Activated CD4-positive, alpha-beta T cell treated with anti-CD3 and anti-CD28 coated beads, Interleukin-2, amount 10 ng/mL, durations not matched to agents 7 days and 5 days (primary cell): ENCODE data around the gene ZMYND19. TPM values are rescaled to one million over a fixed set of nuclear protein-coding genes. Genes with fewer than 3 reads are reported as not detected.

ENCODE experiments used
- CTCF ChIA-PET: fragments of 350-600 bp; sonication (Branson Sonifier 250); formaldehyde crosslinking; loops from one replicate; lab custom pipeline; 2021; ENCODE audit warnings: antibody characterized with exemption; lab: Charles Lee
- POLR2A ChIA-PET: fragments of 350-600 bp; sonication (Branson Sonifier 250); formaldehyde crosslinking; loops from one replicate; lab custom pipeline; 2021; ENCODE audit warnings: antibody characterized with exemption; lab: Charles Lee
- DNase-seq: peaks from one replicate; pipeline ENCODE4 v3.0.0-alpha.2; 2020
- H3K27ac Mint-ChIP-seq: one replicate; pipeline ENCODE4 v1.8.0; 2021; ENCODE audit warnings: mild to moderate bottlenecking, moderate library complexity, mixed read lengths
- H3K27me3 Mint-ChIP-seq: one replicate; pipeline ENCODE4 v1.8.0; 2021; ENCODE audit warnings: mixed read lengths
- H3K36me3 Mint-ChIP-seq: one replicate; pipeline ENCODE4 v1.8.0; 2021; ENCODE audit warnings: low read depth, mixed read lengths
- H3K4me1 Mint-ChIP-seq: one replicate; pipeline ENCODE4 v1.8.0; 2021; ENCODE audit warnings: mixed read lengths
- H3K4me3 Mint-ChIP-seq: one replicate; pipeline ENCODE4 v1.8.0; 2021; ENCODE audit warnings: mild to moderate bottlenecking, moderate library complexity, mixed read lengths
- H3K9me3 Mint-ChIP-seq: one replicate; pipeline ENCODE4 v1.8.0; 2021; ENCODE audit warnings: mixed read lengths
- total RNA-seq, 2 experiments: library from RNA; stranded (reverse); gene quantifications; one replicate each; pipeline ENCODE4 v1.2.3, GENCODE V29; 2021

Gene ZMYND19
- total RNA-seq, 2 experiments from 2014 or later: 24.7 to 26.5 TPM

DNA sequence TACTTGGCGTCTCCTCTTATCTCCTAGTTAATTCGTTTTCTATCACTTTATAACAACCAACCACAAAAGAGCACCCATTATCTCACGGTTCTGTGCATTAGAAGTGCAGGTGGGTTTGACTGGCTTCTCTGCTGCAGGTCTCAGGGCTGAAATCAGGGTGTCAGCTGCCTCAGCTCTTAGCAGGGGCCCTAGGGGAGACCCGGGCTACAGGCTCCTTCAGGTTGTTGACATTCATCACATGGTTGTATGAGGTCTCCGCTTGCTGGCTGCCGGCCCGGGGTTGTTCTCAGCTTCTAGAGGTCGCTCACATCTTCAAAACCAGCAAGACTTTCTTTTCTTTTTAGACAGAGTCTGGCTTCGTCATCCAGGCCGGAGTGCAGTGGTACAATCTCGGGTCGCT is 2.9 kb upstream of the ZMYND19 start:
- Mint-ChIP-seq H3K27me3 (no peaks in the 10 kb centered on the region), H3K4me3 (no peak overlapping the region), H3K9me3 (no peaks in the 10 kb centered on the region), H3K36me3 (peaks cover 5% of the 10 kb centered on the region), H3K27ac (no peak overlapping the region), H3K4me1 (peaks cover 21% of the 10 kb centered on the region)
- no peak for DNase-seq
- CTCF ChIA-PET: no interaction called here
- POLR2A ChIA-PET: no interaction called here

DNA sequence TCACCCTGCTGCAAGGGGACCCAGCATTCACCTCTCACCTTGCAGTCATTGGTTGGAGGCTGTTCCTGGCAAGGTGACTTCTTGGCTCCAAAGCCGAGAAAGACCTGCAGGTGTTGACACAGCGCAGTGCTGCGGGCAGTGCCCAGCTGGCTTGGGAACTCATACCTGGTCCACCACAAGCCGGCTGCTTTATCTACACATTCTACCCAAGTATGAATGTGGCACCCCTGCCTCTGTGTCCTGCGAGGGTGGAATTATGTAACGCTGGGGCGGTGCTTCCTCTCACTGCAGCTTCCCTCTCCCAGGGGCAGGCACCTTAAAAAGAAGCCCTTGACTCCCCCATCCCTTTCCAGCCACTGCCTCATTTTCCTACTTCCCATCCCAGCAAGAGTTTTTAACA is 2.5 kb upstream of the ZMYND19 start:
- Mint-ChIP-seq H3K4me3 (no peak overlapping the region), H3K36me3 (peaks cover 8% of the 10 kb centered on the region), H3K4me1 (peaks cover 24% of the 10 kb centered on the region), H3K9me3 (no peaks in the 10 kb centered on the region), H3K27ac (no peak overlapping the region), H3K27me3 (no peaks in the 10 kb centered on the region)
- ChIA-PET CTCF (no interaction called here), POLR2A (no interaction called here)
- DNase-seq: no peak

DNA sequence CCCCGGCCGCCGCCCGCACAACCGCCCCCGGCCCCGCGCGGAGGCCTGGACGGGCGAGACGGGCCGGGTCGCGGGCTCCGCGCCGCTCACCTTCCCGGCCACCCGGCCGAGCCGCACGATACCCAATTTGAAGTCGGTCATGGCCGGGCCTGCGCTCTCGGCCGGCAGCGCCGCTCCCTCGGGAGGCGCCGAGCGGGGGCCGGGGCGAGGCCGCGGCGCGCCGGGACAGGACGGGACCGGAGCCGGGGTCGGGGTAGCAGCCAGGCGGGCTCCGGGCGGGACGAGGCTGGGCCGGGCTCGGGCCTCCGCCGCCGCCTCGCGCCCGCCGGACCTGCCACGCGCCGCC is 216 bp downstream of the ZMYND19 start:
- H3K4me3 Mint-ChIP-seq: no peak overlapping the region

DNA sequence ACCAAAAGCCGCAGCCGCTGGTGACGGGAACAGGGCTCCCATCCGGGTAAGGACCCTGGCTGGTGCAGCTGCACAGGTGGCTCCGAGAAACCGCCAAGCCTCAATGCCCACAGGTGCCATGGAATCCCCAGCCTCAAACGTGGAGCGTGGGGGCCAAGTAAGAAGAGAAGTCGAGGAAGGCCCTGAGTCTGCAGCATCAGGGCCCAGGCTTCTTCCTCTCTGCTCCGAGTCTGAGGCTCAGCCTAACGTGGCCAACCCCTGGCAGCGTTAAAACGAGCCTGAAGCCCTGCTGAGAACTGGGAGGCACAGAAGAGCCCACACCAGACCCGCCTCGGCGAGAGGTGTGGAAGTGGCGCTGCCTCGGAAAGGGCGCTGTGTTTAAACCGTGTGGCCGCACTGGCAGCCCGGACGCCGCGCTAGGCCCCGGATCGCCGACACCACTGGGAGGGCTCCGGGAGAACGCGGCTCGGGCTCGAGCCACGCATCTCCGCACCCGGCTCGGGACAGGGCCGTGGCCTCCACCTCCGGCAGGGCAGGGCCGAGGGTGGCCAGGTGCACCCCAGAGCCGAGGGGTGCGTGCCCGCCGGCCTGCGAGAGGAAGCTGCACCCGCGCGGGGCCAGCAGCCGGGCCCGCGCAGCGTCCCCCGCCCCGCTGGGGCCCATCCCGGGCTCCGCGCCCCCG is 730 bp downstream of the ZMYND19 start:
- peaks cover 10% of the 10 kb centered on the region for H3K36me3 Mint-ChIP-seq

More for the DNA sequence above, 216 bp downstream of the ZMYND19 start:
- Mint-ChIP-seq H3K36me3 (peaks cover 10% of the 10 kb centered on the region), H3K27ac (no peak overlapping the region), H3K4me1 (peaks cover 25% of the 10 kb centered on the region), H3K9me3 (no peaks in the 10 kb centered on the region), H3K27me3 (no peaks in the 10 kb centered on the region)
- DNase-seq: no peak
- POLR2A ChIA-PET: no interaction called here
- CTCF ChIA-PET: interaction anchor here (1.0 to 4.5 kb wide), 2 partner anchors 12 to 324 kb away, joined by 3 to 37 read pairs; partner anchors contain the start of gene DPH7

DNA sequence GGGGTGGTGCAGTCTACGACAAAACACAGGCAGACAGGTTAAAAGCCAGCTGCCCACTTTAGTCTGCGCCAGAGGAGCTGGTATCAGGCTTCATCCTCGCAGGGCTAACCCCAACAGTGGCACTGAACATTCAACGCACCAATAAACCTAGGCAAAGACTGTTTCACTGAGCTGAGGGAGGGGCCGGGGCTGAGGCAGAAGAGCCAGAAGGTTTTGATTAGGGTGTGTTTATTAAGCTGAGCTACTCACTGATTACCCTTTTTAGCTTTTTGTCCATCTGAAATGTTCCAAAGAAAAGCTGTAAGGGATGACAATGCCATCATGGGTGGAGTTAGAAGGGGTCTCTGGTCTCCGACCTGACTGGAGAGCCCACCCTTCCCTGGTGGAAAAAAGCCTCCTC is 1.4 kb downstream of the ZMYND19 start:
- H3K9me3 Mint-ChIP-seq: no peaks in the 10 kb centered on the region
- no peaks in the 10 kb centered on the region for H3K27me3 Mint-ChIP-seq
- CTCF ChIA-PET: interaction anchor here (0.5 to 4.5 kb wide), 4 partner anchors 8 to 94 kb away, joined by 3 to 37 read pairs (median 4); partner anchors contain the start of gene DPH7
- DNase-seq: no peak
- POLR2A ChIA-PET: interaction anchor here (0.5 kb wide), 1 partner anchor 348 kb away, joined by 3 read pairs; the partner anchor contains the start of gene TUBB4B
- H3K27ac Mint-ChIP-seq: no peak overlapping the region
- H3K4me3 Mint-ChIP-seq: peak overlapping the region; percentile 83
- peaks cover 10% of the 10 kb centered on the region for H3K36me3 Mint-ChIP-seq
- H3K4me1 Mint-ChIP-seq: peaks cover 25% of the 10 kb centered on the region

More for the DNA sequence above, 730 bp downstream of the ZMYND19 start:
- ChIA-PET POLR2A (no interaction called here), CTCF (interaction anchor here (4.5 kb wide), 1 partner anchor 11 kb away, joined by 37 read pairs; the partner anchor contains the start of gene DPH7)
- DNase-seq: peak; percentile 34
- H3K27ac Mint-ChIP-seq: peak overlapping the region; percentile 84
- peak overlapping the region; percentile 83 for H3K4me3 Mint-ChIP-seq
- no peaks in the 10 kb centered on the region for H3K27me3 Mint-ChIP-seq
- H3K9me3 Mint-ChIP-seq: no peaks in the 10 kb centered on the region
- H3K4me1 Mint-ChIP-seq: peaks cover 25% of the 10 kb centered on the region

DNA sequence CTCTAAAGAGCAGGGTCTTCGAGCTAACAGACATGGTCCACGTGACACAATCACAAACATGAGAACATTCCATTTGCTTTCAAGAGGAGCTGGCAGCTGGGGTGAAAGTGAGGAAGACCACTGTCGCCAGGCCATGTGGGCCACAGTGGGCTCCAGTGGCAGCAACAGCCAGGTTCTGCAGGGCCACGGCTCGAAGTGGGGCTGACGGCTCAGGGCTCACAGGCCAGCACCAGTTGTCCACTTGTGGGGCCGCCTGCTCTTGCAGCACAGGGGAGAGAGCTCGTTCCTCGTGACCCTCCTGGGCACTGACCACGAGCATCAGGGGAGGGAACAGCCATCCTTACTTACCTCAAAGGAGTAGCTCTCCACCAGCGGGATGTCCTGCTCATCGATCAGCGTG is 2.0 kb downstream of the ZMYND19 start:
- Mint-ChIP-seq H3K27ac (no peak overlapping the region), H3K27me3 (no peaks in the 10 kb centered on the region), H3K4me1 (peaks cover 25% of the 10 kb centered on the region), H3K4me3 (peak overlapping the region; percentile 83), H3K36me3 (peaks cover 10% of the 10 kb centered on the region), H3K9me3 (no peaks in the 10 kb centered on the region)
- no peak for DNase-seq
- CTCF ChIA-PET: interaction anchor here (0.5 to 4.5 kb wide), 10 partner anchors 8 to 175 kb away, joined by 3 to 37 read pairs (median 3); partner anchors contain the start of genes ARRDC1 and DPH7
- POLR2A ChIA-PET: interaction anchor here (1.1 kb wide), 1 partner anchor 17 kb away, joined by 3 read pairs; the partner anchor contains the start of gene ARRDC1

DNA sequence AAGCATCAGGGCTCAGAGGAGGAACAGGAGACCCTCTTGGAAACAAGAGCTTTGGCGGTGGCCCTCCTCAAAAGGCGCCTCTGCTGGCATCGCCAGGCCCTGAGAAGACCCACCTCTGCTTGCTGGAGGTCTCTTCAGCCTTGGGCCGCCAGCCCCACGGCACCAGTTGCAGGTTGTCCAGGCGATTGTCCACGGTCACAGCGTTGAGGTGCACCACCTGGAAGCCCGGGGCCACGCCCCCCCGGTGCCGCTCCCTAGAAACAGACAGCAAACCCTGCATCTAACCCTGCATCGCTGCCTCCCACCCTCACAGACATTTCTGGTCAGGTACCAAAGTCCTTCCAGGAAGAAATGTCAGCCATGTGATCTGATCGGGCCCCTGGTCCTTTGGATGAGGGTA is 3.5 kb downstream of the ZMYND19 start:
- Mint-ChIP-seq H3K27me3 (no peaks in the 10 kb centered on the region), H3K9me3 (no peaks in the 10 kb centered on the region), H3K36me3 (peaks cover 10% of the 10 kb centered on the region), H3K4me1 (peaks cover 19% of the 10 kb centered on the region), H3K4me3 (no peak overlapping the region), H3K27ac (no peak overlapping the region)
- ChIA-PET POLR2A (interaction anchor here (1.1 kb wide), 1 partner anchor 18 kb away, joined by 3 read pairs; the partner anchor contains the start of gene ARRDC1), CTCF (interaction anchor here (1.1 to 4.5 kb wide), 3 partner anchors 8 to 32 kb away, joined by 4 to 37 read pairs (median 5); partner anchors contain the start of gene DPH7)
- DNase-seq: no peak

DNA sequence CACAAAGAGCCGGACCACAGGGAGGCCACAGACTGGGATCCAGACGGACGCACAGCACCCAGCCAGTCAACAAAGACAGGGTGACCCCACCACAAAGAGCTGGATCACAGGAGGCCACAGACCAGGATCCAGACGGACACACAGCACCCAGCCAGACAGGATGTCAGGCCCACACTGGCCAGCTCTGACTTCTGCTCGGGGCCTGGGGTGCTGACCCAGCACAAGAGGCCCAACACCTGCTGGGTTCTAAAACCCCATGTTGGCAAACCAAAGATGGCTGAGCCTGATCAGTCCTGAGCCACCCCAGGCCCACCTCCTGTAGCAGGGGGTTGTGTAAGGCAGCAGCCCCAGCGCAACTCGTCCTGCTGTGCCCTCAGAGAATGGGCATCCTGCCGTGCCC is 6.4 kb downstream of the ZMYND19 start:
- DNase-seq: no peak

DNA sequence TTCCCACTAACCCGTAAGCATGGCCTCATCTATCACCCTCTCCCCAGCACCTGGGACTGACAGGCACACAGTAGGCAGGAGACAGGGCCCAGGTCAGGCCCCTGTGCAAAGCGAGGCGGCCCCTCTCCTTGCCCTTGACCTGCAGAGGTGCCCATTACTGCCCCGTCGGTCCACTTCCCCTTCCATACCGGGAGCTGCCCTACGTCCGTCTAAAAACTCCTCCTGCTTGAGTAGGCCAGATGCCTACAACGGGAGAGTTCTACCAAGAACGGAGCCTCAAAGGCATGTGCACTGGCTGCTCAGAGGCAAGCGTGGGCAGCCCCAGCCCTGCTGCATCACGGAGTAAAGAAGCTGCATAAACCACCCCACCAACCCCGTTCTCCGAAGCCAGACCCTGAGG is 7.0 kb downstream of the ZMYND19 start:
- no peaks in the 10 kb centered on the region for H3K9me3 Mint-ChIP-seq
- DNase-seq: no peak
- H3K4me1 Mint-ChIP-seq: peaks cover 11% of the 10 kb centered on the region
- ChIA-PET CTCF (no interaction called here), POLR2A (no interaction called here)
- H3K27ac Mint-ChIP-seq: peak overlapping the region; percentile 0
- no peak overlapping the region for H3K4me3 Mint-ChIP-seq
- H3K36me3 Mint-ChIP-seq: peaks cover 7% of the 10 kb centered on the region
- H3K27me3 Mint-ChIP-seq: no peaks in the 10 kb centered on the region

More for the DNA sequence above, 6.4 kb downstream of the ZMYND19 start:
- H3K27me3 Mint-ChIP-seq: no peaks in the 10 kb centered on the region
- H3K27ac Mint-ChIP-seq: no peak overlapping the region
- no peak overlapping the region for H3K4me3 Mint-ChIP-seq
- POLR2A ChIA-PET: no interaction called here
- CTCF ChIA-PET: no interaction called here
- peaks cover 15% of the 10 kb centered on the region for H3K4me1 Mint-ChIP-seq
- H3K9me3 Mint-ChIP-seq: no peaks in the 10 kb centered on the region
- H3K36me3 Mint-ChIP-seq: peaks cover 9% of the 10 kb centered on the region

DNA sequence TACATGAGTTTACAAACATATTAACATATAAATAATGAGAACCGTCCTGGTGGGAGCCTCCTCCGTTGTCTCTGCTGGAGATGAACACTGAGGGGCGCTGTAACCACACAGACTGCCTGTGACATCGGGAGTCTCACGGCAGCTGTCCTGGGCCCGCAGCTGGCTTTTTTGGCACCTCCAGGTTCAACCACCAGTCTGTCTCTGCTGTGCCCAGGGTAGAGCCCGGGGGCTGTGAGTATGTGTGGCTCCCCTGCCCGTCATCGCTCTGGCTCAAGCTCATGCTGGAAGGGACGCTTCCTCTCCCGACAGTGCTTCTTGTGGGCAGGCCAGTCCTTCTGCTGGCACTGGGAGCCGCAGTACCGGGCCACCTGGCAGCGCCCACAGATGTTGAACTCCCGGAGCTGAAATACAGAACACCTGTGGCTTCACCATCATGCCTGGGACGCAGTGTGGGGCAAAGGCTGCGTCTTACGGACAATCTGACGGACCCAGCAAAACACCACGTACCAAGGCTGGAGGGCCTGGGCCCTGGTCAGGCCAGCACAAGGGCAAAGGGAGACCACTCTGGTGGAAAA is 7.9 kb downstream of the ZMYND19 start:
- no peak overlapping the region for H3K4me3 Mint-ChIP-seq
- no peak overlapping the region for H3K27ac Mint-ChIP-seq
- ChIA-PET POLR2A (no interaction called here), CTCF (interaction anchor here (0.6 kb wide), 1 partner anchor 94 kb away, joined by 3 read pairs; no protein-coding TSS in a partner anchor)
- H3K36me3 Mint-ChIP-seq: no peaks in the 10 kb centered on the region
- H3K4me1 Mint-ChIP-seq: peaks cover 11% of the 10 kb centered on the region
- no peaks in the 10 kb centered on the region for H3K27me3 Mint-ChIP-seq
- peak; percentile 35 for DNase-seq
- no peaks in the 10 kb centered on the region for H3K9me3 Mint-ChIP-seq

DNA sequence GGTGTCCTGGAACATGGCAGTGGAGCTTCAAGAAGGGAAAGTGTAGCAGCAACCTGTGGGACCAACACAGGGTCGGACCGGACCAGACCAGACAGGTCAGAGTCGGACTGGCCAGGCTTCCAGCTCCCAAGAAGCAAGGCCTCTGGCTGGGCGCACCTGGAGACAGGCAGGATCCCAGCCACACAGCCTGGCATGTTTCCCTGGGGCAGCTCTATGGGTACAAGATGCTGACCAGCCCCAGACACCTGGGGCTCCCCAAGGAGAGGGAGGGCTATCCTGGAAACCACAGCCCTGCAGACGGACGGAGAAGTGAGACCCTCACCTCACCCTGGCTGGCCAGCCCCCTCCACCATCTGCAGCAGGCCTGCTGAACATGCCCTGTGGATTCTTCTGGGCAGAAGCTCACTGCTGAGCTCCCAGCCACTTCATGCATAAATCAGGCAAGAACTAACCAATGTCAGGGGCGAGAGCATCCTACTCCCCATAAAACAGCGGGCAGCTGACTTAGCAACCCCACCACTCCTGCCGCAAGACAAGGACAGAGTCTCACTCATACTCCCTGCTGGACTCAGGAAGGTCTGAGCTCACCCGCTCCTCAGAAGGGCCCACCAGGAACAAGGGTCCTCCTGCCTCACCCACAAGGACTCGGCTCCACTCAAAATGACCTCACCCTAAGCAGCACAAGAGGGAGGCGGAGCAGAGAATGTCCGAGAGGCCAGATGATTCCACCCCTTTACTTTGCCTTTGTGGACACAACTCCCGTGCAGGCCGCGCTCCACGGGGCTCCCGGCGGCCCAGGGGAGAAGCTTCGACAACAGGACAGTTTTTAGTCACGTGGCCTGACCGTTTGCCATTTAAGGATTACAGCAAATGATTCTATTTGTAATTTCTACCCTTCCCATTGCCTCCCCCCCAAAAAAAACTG is 8.7 kb downstream of the ZMYND19 start:
- Mint-ChIP-seq H3K4me1 (peaks cover 16% of the 10 kb centered on the region), H3K9me3 (no peaks in the 10 kb centered on the region), H3K27ac (no peak overlapping the region), H3K4me3 (no peak overlapping the region), H3K27me3 (no peaks in the 10 kb centered on the region), H3K36me3 (no peaks in the 10 kb centered on the region)
- ChIA-PET CTCF (interaction anchor here (0.6 kb wide), 1 partner anchor 95 kb away, joined by 3 read pairs; no protein-coding TSS in a partner anchor), POLR2A (no interaction called here)
- DNase-seq: no peak

DNA sequence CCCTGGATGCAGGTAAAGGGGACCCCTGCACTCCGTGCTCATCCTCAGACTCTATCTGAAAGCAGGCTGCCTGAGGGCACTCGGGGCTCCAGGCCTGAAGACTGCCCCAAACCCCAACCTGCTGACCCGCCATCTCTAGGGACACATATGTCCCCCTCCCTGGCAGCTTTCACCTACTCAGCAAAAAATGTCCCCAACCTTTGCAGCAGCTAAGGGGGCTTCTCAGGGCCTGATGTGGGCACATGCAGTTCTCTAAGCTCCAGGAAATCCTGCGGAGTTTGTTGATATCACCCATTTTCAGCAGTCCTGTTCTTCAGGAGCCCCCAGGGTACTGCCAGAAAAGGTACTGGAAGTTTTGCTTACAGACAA is 9.4 kb downstream of the ZMYND19 start:
- Mint-ChIP-seq H3K4me1 (peaks cover 23% of the 10 kb centered on the region), H3K27ac (no peak overlapping the region), H3K9me3 (no peaks in the 10 kb centered on the region), H3K27me3 (no peaks in the 10 kb centered on the region), H3K36me3 (peaks cover 5% of the 10 kb centered on the region), H3K4me3 (no peak overlapping the region)
- POLR2A ChIA-PET: no interaction called here
- DNase-seq: no peak
- CTCF ChIA-PET: interaction anchor here (4.9 kb wide), 1 partner anchor 8 kb away, joined by 37 read pairs; the partner anchor contains the start of gene ZMYND19
